DND-41 (cell line): Measurements from ENCODE around the gene PTPRN2.

Experiments used
- ATAC-seq: fragments of 200-7000 bp; cut with Tn5 transposase; 3 replicates; pipeline ENCODE4 v1.9.1; 2021; ENCODE audit warnings: low read depth; ENCODE audit not compliant: insufficient read depth
- DNase-seq: peaks from one replicate; pipeline ENCODE4 v3.0.0-alpha.2; 2020
- H2AFZ ChIP-seq: 2 replicates; pipeline ENCODE4 v1.6.0; 2012; ENCODE audit warnings: low read depth, low read length
- H3K27ac ChIP-seq: 2 replicates; pipeline ENCODE4 v1.5.1; 2012; ENCODE audit warnings: low read length, inconsistent platforms
- H3K27me3 ChIP-seq: fragments of 200-600 bp; sonication (generic); 2 replicates; pipeline ENCODE4 v1.6.0; 2012; ENCODE audit warnings: low read length, mild to moderate bottlenecking, inconsistent platforms; ENCODE audit not compliant: insufficient read depth, poor library complexity
- H3K36me3 ChIP-seq: 2 replicates; pipeline ENCODE4 v1.5.1; 2012; ENCODE audit warnings: low read length, inconsistent platforms; ENCODE audit not compliant: insufficient read depth
- H3K4me1 ChIP-seq: 2 replicates; pipeline ENCODE4 v1.5.1; 2012; ENCODE audit warnings: mild to moderate bottlenecking, low read length; ENCODE audit not compliant: insufficient read depth
- H3K4me2 ChIP-seq: 2 replicates; pipeline ENCODE4 v1.6.0; 2012; ENCODE audit warnings: mild to moderate bottlenecking, moderate library complexity, low read length, inconsistent platforms; ENCODE audit not compliant: insufficient read depth
- H3K4me3 ChIP-seq, 2 experiments: fragments of 200-600 bp in 1 of 2; shearing (Covaris generic) in 1 of 2; 2 replicates each; pipeline ENCODE4 v1.5.1; 2012 to 2016; ENCODE audit warnings: inconsistent platforms in 2 of 2, low read length in 2 of 2, mild to moderate bottlenecking in 2 of 2, low read depth in 1 of 2, moderate library complexity in 1 of 2
- H3K79me2 ChIP-seq: 2 replicates; pipeline ENCODE4 v1.6.0; 2012; ENCODE audit warnings: low read length, inconsistent platforms; ENCODE audit not compliant: insufficient read depth
- H3K9ac ChIP-seq: 2 replicates; pipeline ENCODE4 v1.6.0; 2012; ENCODE audit warnings: low read depth, mild to moderate bottlenecking, inconsistent platforms, low read length, moderate library complexity
- H3K9me3 ChIP-seq: 2 replicates; pipeline ENCODE4 v1.5.1; 2012; ENCODE audit warnings: low read length, moderate library complexity, mild to moderate bottlenecking, inconsistent platforms; ENCODE audit not compliant: insufficient read depth, severe bottlenecking
- H4K20me1 ChIP-seq: 2 replicates; pipeline ENCODE4 v1.6.0; 2012; ENCODE audit warnings: low read length; ENCODE audit not compliant: insufficient read depth
- CTCF ChIP-seq: IDR thresholded peaks from 2 replicates; pipeline ENCODE4 v1.5.1; 2012; ENCODE audit warnings: borderline replicate concordance, low read length, moderate library complexity, mild to moderate bottlenecking; ENCODE audit not compliant: poor library complexity, severe bottlenecking; ENCODE audit errors: extremely low read depth
- EZH2 ChIP-seq: IDR thresholded peaks from 3 replicates; pipeline ENCODE4 v1.6.1; 2012; ENCODE audit warnings: borderline replicate concordance, low read depth, mild to moderate bottlenecking, moderate library complexity, low read length, inconsistent platforms; ENCODE audit not compliant: severe bottlenecking

The PTPRN2 gene

DNA sequence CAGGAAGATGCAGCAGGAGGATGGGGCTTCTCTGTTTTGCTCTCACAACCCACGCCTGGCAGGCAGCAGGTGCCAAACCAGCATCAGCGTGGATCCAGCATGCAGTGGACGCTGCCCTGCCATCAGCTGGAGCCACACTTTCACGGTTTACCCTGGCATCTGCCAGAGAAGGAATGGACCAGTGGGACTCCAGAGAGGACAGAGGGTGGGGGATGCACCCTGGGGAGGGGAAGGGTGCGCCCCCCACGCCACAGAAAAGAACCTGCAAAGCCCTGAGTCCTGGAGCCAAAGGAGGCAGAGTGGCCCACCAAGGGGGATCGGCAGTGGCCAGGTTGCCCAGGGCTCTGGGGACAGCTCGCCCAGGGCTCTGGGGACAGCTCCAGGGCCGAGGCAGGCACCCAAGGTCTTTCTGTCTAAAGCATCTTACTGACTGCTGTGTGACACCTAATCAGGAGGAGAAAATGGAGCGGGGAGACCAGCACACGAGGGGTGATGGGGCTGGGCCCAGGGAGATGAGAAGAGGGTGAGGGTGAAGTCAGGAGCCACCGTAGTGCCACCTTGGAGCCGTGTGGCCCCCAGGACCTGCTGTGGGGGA is 1025.7 kb downstream of the PTPRN2 start:
- Histone ChIP-seq H3K4me1 (no peaks in the 10 kb centered on the region), H3K9me3 (no peaks in the 10 kb centered on the region), H3K4me2 (no peak overlapping the region), H3K4me3 (no peak overlapping the region), H4K20me1 (peaks cover 14% of the 10 kb centered on the region), H3K79me2 (peaks cover 2% of the 10 kb centered on the region), H2AFZ (no peak overlapping the region), H3K27ac (no peak overlapping the region), H3K27me3 (no peaks in the 10 kb centered on the region), H3K9ac (no peak overlapping the region), H3K36me3 (peaks cover 74% of the 10 kb centered on the region)
- ATAC-seq (no peak), DNase-seq (no peak)
- TF ChIP-seq EZH2 (no peak), CTCF (no peak)

GRCh38 chr7:157561523-157561785 is 1026.2 kb downstream of the PTPRN2 start:
- H3K27ac ChIP-seq = no peak overlapping the region
- ATAC-seq (no peak), DNase-seq (no peak)
- peaks cover 2% of the 10 kb centered on the region for H3K79me2 ChIP-seq
- no peak for TF ChIP-seq EZH2
- H2AFZ ChIP-seq = no peak overlapping the region
- no peak overlapping the region for H3K4me2 ChIP-seq
- H3K36me3 ChIP-seq = peaks cover 74% of the 10 kb centered on the region
- no peak overlapping the region for H3K9ac ChIP-seq
- H4K20me1 ChIP-seq = peaks cover 18% of the 10 kb centered on the region
- no peaks in the 10 kb centered on the region for H3K9me3 ChIP-seq
- no peak overlapping the region for H3K4me3 ChIP-seq
- no peaks in the 10 kb centered on the region for H3K27me3 ChIP-seq
- H3K4me1 ChIP-seq = no peaks in the 10 kb centered on the region

DNA sequence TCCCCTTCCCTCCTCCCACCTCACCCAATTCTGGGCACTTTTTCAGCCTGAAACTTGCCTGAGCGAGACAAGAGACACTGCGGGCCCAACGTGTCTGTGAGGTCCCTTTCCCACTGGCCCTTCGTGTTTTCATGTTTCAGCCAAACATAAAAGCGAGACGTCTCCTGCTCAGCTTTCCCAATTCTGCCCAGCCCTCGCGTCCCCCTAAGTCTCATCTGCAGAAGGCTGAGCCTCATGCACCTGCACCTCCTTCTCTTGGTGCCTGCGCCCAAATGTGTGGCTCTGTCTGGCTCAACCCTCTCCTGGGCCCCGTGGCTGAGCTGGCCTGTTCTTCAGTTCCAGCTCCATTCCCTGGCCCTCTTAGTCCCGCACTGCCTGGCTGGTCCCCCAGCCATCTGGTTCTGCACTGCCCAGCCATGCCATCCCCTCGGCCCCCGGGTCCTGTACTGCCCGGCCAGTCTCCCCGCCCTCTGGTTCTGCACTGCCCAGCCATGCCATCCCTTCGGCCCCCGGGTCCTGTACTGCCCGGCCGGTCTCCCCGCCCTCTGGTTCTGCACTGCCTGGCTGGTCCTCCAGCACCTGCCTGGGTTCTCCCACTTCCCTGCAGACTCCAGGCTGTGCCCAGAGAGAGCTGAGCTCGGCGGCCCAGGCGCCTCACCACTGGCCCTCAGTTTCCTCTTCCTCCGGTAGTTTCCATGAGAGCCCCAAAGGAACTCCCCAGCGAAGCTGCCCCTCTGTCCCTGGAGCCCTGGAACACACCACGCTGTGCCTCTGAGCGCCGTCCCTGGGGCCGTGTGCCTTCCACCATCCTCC is 1026.7 kb downstream of the PTPRN2 start:
- Histone ChIP-seq H3K36me3 (peaks cover 75% of the 10 kb centered on the region), H4K20me1 (peaks cover 20% of the 10 kb centered on the region), H3K4me1 (no peaks in the 10 kb centered on the region), H3K9me3 (no peaks in the 10 kb centered on the region), H3K4me3 (no peak overlapping the region), H3K4me2 (no peak overlapping the region), H3K9ac (no peak overlapping the region), H2AFZ (no peak overlapping the region), H3K27me3 (no peaks in the 10 kb centered on the region), H3K27ac (no peak overlapping the region), H3K79me2 (peaks cover 2% of the 10 kb centered on the region)
- TF ChIP-seq CTCF = no peak
- no peak for TF ChIP-seq EZH2
- no peak for DNase-seq
- no peak for ATAC-seq

DNA sequence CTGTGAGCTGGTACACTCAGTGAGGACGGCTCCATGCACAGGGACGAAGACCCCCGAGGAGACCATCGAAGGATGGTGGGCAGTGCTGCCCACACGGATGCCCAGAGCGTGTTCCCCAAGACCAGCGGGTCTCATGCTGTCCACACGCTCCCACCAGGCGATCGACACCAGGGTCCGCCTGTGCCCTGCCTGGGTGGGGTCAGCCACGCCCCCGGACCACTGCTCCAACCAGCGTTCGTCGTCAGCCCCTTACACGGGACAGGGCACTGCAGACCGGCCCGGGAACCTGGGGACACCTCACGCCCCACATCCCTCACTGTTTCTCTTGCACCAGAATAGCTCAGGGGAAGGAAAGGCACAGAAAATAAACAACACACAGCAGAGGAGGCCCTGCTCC is 1027.4 kb downstream of the PTPRN2 start:
- peaks cover 2% of the 10 kb centered on the region for H3K79me2 ChIP-seq
- no peaks in the 10 kb centered on the region for H3K4me1 ChIP-seq
- DNase-seq (no peak), ATAC-seq (no peak)
- H2AFZ ChIP-seq = no peak overlapping the region
- no peaks in the 10 kb centered on the region for H3K27me3 ChIP-seq
- no peak overlapping the region for H3K4me3 ChIP-seq
- no peaks in the 10 kb centered on the region for H3K9me3 ChIP-seq
- H3K27ac ChIP-seq = no peak overlapping the region
- H3K36me3 ChIP-seq = peaks cover 75% of the 10 kb centered on the region
- H4K20me1 ChIP-seq = peaks cover 20% of the 10 kb centered on the region
- H3K4me2 ChIP-seq = no peak overlapping the region
- no peak overlapping the region for H3K9ac ChIP-seq
- no peak for TF ChIP-seq CTCF
- no peak for TF ChIP-seq EZH2
